Stomach (tissue), 4 donors: Measurements from ENCODE around the gene CARD10.

ENCODE experiments used
- CTCF ChIP-seq, 7 experiments: fragments of 450-650 bp in 4 of 7; fragments of 200-600 bp in 3 of 7; sonication (generic) in 3 of 7; IDR thresholded peaks; one replicate each; pipeline ENCODE4 v1.5.1; 2016 to 2019; ENCODE audit warnings: antibody characterized with exemption in 7 of 7, control low read depth in 2 of 7, mild to moderate bottlenecking in 1 of 7
- EP300 ChIP-seq: sonication (generic); formaldehyde crosslinking; IDR thresholded peaks from one replicate; pipeline ENCODE4 v1.6.1; 2017; ENCODE audit warnings: antibody characterized with exemption
- POLR2A ChIP-seq, 4 donors: fragments of 450-650 bp; IDR thresholded peaks; one replicate each; pipeline ENCODE4 v1.6.1; 2016; ENCODE audit warnings: antibody characterized with exemption in 4 of 4, control low read depth in 2 of 4, mild to moderate bottlenecking in 1 of 4, moderate library complexity in 1 of 4
- POLR2AphosphoS5 ChIP-seq, 3 donors: sonication (generic); formaldehyde crosslinking; IDR thresholded peaks; one replicate each; pipeline ENCODE4 v1.6.1; 2016; ENCODE audit warnings: antibody characterized with exemption in 3 of 3

GRCh38 chr22:37487571-37487970 lies 31.6 kb downstream of the CARD10 start:
- no peak for TF ChIP-seq CTCF (IDR thresholded peaks at IDR 0.05)
- no peak for TF ChIP-seq POLR2A (IDR thresholded peaks at IDR 0.05)
- no peak for TF ChIP-seq EP300
- no peak for TF ChIP-seq POLR2AphosphoS5 (IDR thresholded peaks at IDR 0.05)
